Measurements from ENCODE around the gene ANKRD10. TPM values are rescaled to one million over a fixed set of nuclear protein-coding genes. Genes with fewer than 3 reads are reported as not detected.
"Not testable (repeated sequence)": the region's sequence is repeated elsewhere in the genome, so short reads cannot be mapped to it uniquely, and the experiment has no call there.

ANKRD10 gene
- total and polyA plus RNA-seq, 2 of the 8 experiments (the other 6 are each of a cell fraction or from before 2014, with no cell fraction given): 146 to 218 TPM

- FAIRE-seq; H3K23ac ChIP-seq (ENCODE audit: insufficient read length); H2BK20ac ChIP-seq (ENCODE audit: low read length); H4K20me1 ChIP-seq (replicated peaks in 1 of 2; ENCODE audit: control insufficient read depth in 1 of 2, insufficient read depth in 2 of 2, low read length in 2 of 2); H3K4ac ChIP-seq (replicated peaks; ENCODE audit: insufficient read length, low read depth, low read length); H3K23me2 ChIP-seq (ENCODE audit: low read depth, low read length); H3K9me3 ChIP-seq (ENCODE audit: insufficient read depth in 2 of 2, low read depth in 1 of 2, low read length in 1 of 2); H4K91ac ChIP-seq (replicated peaks; ENCODE audit: insufficient read length, low read length); H2AFZ ChIP-seq (ENCODE audit: low read length); H3K56ac ChIP-seq (replicated peaks; ENCODE audit: insufficient read length, low read depth, low read length); H3K4me1 ChIP-seq (replicated peaks in 1 of 4; ENCODE audit: control insufficient read depth in 3 of 4, insufficient read depth in 4 of 4, low read length in 3 of 4); CTCF ChIA-PET (ENCODE audit: partially characterized antibody); DNase-seq (ENCODE audit: low read depth in 1 of 2, low spot score in 2 of 2); H3K4me2 ChIP-seq (ENCODE audit: insufficient read depth in 1 of 2, low read depth in 2 of 2, low read length in 2 of 2); H4K5ac ChIP-seq (ENCODE audit: insufficient read length, low read depth, low read length); H2AK5ac ChIP-seq (ENCODE audit: low read depth, low read length); H3K27ac ChIP-seq (ENCODE audit: low read depth, low read length); H3K4me3 ChIP-seq (ENCODE audit: extremely low read depth in 1 of 4, insufficient read depth in 2 of 4, low read depth in 3 of 4, low read length in 4 of 4); H2BK120ac ChIP-seq (replicated peaks; ENCODE audit: low read depth, low read length); POLR2A ChIA-PET (ENCODE audit: partially characterized antibody); H3K27me3 ChIP-seq (replicated peaks in 1 of 4; ENCODE audit: control insufficient read depth in 3 of 4, extremely low read depth in 1 of 4, insufficient read depth in 3 of 4, low read length in 3 of 4); H3K79me1 ChIP-seq (ENCODE audit: low read depth, low read length); H2BK15ac ChIP-seq (ENCODE audit: low read length); H4K8ac ChIP-seq (ENCODE audit: extremely low read depth, insufficient read depth, low read length); H2BK12ac ChIP-seq (ENCODE audit: low read depth, low read length); H3K18ac ChIP-seq (ENCODE audit: extremely low read depth, low read length); H3K36me3 ChIP-seq (ENCODE audit: control insufficient read depth in 2 of 4, insufficient read depth in 4 of 4, low read length in 3 of 4); H3K14ac ChIP-seq (ENCODE audit: insufficient read length); H3K79me2 ChIP-seq (ENCODE audit: control insufficient read depth in 1 of 2, insufficient read depth in 2 of 2, low read length in 2 of 2); H3K9ac ChIP-seq (replicated peaks in 1 of 4; ENCODE audit: extremely low read depth in 1 of 4, low read depth in 3 of 4, low read length in 3 of 4); H2BK5ac ChIP-seq (ENCODE audit: low read depth, low read length): not testable (repeated sequence)
- WGBS, 2 experiments (ENCODE audit: extremely low coverage in 1 of 2, insufficient coverage in 1 of 2, insufficient read length in 1 of 2, insufficient replicate concordance in 2 of 2, low coverage in 1 of 2, low lambda C conversion rate in 2 of 2, missing lambda C conversion rate in 1 of 2): 82% methylated on average over 5 of the region's 5 CpGs; no CpG with 5 or more reads in 1 of the 2 experiments
These were observed 77.3 kb downstream of the ANKRD10 start for GRCh38 chr13:110837397-110838061.

All from H1 (cell line).